A549 treated with AZD2906 at 1 μM for 4 hours (cell line): Measurements from ENCODE around the gene SCNN1A. TPM values are rescaled to one million over a fixed set of nuclear protein-coding genes. Genes with fewer than 3 reads are reported as not detected.

Source experiments
- total RNA-seq: library from RNA; stranded (reverse); fragments of 200-300 nt; extraction: Qiagen RNA extraction; gene quantifications from 5 replicates; pipeline ENCODE4 v1.2.3, GENCODE V29; 2022

Gene SCNN1A
- total RNA-seq, result 23.1 to 30.7 TPM (median 28.9 TPM) in 5 replicates

DNA sequence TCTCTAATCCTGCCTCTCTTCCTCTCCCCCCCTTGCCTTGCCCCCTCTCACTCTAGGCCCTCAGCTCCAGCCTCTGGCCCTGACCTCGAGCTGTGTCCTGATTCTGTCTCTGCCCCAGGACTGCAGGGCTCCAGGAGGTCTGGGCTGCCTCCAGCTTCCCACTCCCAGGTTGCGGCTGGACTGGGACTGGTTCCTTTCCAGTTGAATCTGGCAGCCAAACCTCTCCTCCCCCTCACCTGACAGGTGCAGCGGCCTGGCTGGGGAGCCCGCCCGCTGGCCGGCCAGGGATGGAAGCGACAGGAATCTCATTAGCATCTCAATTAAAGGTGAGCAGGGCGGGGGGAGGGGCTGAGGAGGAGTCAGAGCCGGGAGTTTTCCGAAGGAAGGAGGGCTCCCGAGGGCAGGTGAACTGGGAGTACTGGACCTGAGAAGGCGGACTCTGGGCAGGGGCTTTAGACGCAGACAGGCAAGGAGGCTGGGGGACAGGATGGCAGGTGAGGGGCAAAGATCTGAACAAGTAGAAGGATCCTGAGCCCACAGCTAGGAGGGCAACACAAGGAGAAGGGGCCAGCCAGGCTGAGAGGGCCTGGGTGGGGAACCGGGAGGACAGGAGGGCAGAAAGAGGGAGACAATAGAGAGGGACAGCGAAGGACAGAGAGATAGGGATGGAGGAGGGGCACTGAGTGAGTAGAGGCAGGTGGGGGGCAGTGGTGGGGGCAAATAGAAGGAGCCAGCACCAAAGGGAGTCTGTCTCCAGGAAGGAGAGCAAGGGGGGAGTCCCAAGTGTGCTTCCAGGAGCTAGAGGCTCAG is at the start of gene SCNN1A:
Gene SCNN1A (minus strand): TSS at position 295 of the 810 bp plus-strand sequence. CDS start 780 bp downstream, outside the sequence.

GRCh38 chr12:6383572-6384498 is 8.5 kb upstream of the SCNN1A start, which contains the start of gene LTBR:
Gene LTBR (plus strand): TSS chr12:6384162. CDS start chr12:6384359, 197 bp downstream.

DNA sequence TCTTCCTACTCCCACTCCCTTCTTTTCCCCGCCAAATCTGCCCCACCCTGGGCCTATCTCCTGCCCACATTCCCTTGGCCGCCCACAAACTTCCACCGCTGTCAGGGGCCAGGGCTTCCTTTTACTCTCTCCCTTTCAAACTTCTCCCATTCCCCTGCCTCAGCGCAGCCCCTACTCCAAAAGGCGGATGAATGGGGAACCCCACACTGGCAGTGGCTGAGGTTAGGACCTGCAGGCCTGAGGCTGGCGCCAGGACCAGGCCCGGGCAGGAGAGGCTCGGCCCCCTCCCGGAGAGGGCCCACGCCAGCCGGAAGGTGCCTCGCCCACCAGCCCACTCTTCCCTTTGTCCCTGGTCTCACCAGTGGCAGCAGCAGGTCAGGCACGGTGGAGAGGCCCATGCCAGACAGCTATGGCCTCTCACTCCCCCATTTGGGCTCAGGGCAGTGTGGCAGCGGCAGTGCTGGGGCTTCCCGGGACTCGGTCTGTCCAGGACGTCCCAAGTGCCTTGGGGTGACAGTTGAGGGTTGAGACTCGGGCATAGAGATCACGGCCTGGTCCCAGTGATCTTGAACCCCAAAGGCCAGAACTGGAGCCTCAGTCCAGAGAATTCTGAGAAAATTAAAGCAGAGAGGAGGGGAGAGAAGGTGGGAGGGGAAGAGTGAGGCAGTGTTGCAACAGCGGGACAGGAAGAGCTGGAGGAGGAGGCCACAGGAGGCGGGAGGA is 33.8 kb downstream of the SCNN1A start, which contains the start of gene TNFRSF1A:
Gene TNFRSF1A (minus strand): TSS at position 660 of the 723 bp plus-strand sequence. CDS start 262 bp downstream, at position 398.

Other genes with a start within 250 kb of the SCNN1A start
- 257 to 288 TPM (median 273 TPM) in 5 replicates for gene CD9, start 175.2 kb downstream of the SCNN1A start, total RNA-seq
- gene PLEKHG6, start 64.9 kb downstream of the SCNN1A start, total RNA-seq, result 0.23 to 0.37 TPM (median 0.28 TPM) in 5 replicates
- 401 to 704 TPM (median 482 TPM) in 5 replicates for gene TNFRSF1A, start 33.5 kb downstream of the SCNN1A start, total RNA-seq
- 210 to 256 TPM (median 253 TPM) in 5 replicates for gene LTBR, start 8.6 kb upstream of the SCNN1A start, total RNA-seq
- not detected in 5 replicates for gene CD27, start 69.4 kb upstream of the SCNN1A start, total RNA-seq
- gene TAPBPL, start 76.5 kb upstream of the SCNN1A start, total RNA-seq, result 3.0 to 3.9 TPM (median 3.5 TPM) in 5 replicates
- 8.9 to 13.2 TPM (median 10.2 TPM) in 5 replicates for gene VAMP1, start 95.1 kb upstream of the SCNN1A start, total RNA-seq
- gene MRPL51, start 117.7 kb upstream of the SCNN1A start, total RNA-seq, result 268 to 320 TPM (median 299 TPM) in 5 replicates
- 51.0 to 69.8 TPM (median 57.7 TPM) in 5 replicates for gene NCAPD2, start 118.5 kb upstream of the SCNN1A start, total RNA-seq
- gene GAPDH, start 159.0 kb upstream of the SCNN1A start, total RNA-seq, result 6,774 to 9,343 TPM (median 8,942 TPM) in 5 replicates
- 1.5 to 2.3 TPM (median 1.6 TPM) in 5 replicates for gene IFFO1, start 180.5 kb upstream of the SCNN1A start, total RNA-seq
- gene NOP2, start 192.7 kb upstream of the SCNN1A start, total RNA-seq, result 86.7 to 99.6 TPM (median 96.7 TPM) in 5 replicates
- 52.7 to 76.9 TPM (median 54.3 TPM) in 5 replicates for gene CHD4, start 231.8 kb upstream of the SCNN1A start, total RNA-seq